Measurements from ENCODE around the gene SLC22A31. TPM values are rescaled to one million over a fixed set of nuclear protein-coding genes. Genes with fewer than 3 reads are reported as not detected.

SLC22A31 gene
- total and polyA plus RNA-seq, 9 of the 15 experiments (the other 6 are each of a cell fraction or from before 2014, with no cell fraction given) = 0.29 to 2.2 (median 0.47) TPM; not detected in 3

DNA sequence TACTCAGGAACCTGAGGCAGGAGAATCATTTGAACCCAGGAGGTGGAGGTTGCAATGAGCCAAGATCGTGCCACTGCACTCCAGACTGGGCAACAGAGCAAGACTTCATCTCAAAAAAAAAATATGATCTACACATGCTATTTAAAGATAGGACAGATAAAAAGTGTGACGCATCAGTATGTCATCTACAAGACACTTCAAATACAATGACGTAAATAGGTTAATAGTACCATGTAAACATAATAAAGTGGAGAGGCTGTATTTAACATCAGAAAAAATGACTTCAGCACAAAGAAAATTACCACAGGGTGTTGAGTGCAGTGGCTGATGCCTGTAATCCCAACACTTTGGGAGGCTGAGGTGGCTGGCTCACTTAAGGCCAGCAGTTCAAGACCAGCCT is 37.4 kb upstream of the SLC22A31 start:
- ATAC-seq (no peak), FAIRE-seq (no peak), DNase-seq (ENCODE audit: extremely low read depth in 1 of 4, low spot score in 3 of 4) (no peak)
- Histone ChIP-seq H3K4me3 (no peak overlapping the region), H3K79me2 (ENCODE audit: control insufficient read depth, insufficient read depth, low read length) (peaks cover 7% of the 10 kb centered on the region), H3K27me3 (ENCODE audit: control insufficient read depth in 2 of 2, insufficient read depth in 2 of 2, low read length in 2 of 2) (no peaks in the 10 kb centered on the region), H3K9me3 (replicated peaks; ENCODE audit: control insufficient read depth, insufficient read depth, low read depth, low read length) (peaks cover 16% of the 10 kb centered on the region), H3K9me1 (ENCODE audit: control insufficient read depth, insufficient read depth, low read length) (no peaks in the 10 kb centered on the region), H3K27ac (ENCODE audit: extremely low read depth, low read depth, low read length) (no peak overlapping the region), H3K9ac (ENCODE audit: insufficient read depth in 1 of 2, low read depth in 2 of 2, low read length in 2 of 2) (no peak overlapping the region), H3K4me1 (replicated peaks in 1 of 2; ENCODE audit: control insufficient read depth in 2 of 2, insufficient read depth in 2 of 2, low read length in 2 of 2) (peaks cover 0 to 20% of the 10 kb centered on the region in 2 experiments; a peak in 2 of 5 replicates), H3K4me2 (ENCODE audit: insufficient read depth, low read length) (no peak overlapping the region), H3K36me3 (ENCODE audit: control insufficient read depth, insufficient read depth, low read length) (peaks cover 15% of the 10 kb centered on the region; the same call in 2 of the 3 replicates), H4K20me1 (replicated peaks; ENCODE audit: control insufficient read depth, insufficient read depth, low read length) (no peaks in the 10 kb centered on the region), H2AFZ (ENCODE audit: low read depth, low read length) (no peak overlapping the region)
- in situ Hi-C loops (cut with MboI) = no loop called here
- TF ChIP-seq HNRNPK (IDR thresholded peaks at IDR 0.05; ENCODE audit: low read depth, low read length, poor library complexity, severe bottlenecking) (no peak), ZNF121 (CRISPR knock-in tag; conservative IDR thresholded peaks at IDR 0.05) (0 out of 2 replicates have a peak, but pooled peaks have one; percentile 28)
- no TSS peak for BruUV-seq (replicated peaks)
- ChIA-PET POLR2A (interaction anchor here (0.6 kb wide), 1 partner anchor 423 kb away, joined by 3 read pairs; no protein-coding TSS in a partner anchor), CTCF (ENCODE audit: low intra/inter-chr PET ratio) (no interaction called here)
- WGBS (ENCODE audit: insufficient coverage, low coverage, missing lambda C conversion rate) = 51% methylated on average over 3 of the region's 3 CpGs
- intact Hi-C loops (cut with micrococcal nuclease) = no loop called here

DNA sequence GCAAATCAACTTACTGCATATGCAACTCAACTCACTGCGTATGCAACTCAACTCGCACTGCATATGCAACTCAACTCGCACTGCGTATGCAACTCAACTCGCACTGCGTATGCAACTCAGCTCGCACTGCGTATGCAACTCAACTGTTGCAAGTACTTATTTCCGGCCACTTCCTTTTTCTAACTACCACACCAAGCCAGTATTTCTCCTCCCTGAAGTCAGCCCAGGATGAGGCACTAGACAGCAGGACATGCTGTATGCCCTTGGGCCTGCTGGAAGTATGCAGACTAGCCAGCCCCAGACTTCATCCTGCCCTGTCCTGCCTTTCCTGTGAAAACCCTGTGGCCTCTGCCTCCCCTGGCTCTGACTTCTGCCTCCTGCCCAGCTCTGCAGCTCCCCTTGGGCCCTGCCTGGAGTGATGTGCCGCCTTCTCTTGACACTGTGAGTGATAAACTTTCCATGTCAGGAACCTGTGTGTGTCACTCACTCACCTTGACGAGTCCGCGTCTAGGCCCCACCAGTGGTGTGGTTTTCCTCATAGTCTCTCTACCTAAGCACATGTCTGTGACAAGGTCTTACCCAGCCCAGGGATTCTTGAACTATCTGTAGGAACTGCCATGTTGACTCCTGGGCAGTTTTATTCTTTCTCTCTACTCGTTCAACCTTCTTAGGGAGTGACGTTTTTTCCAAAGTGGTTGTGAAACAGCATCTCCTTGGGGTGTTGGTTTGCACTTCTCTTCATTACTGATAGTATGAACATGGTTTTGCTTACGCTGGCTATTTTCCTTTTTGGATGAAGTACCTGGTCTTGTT is 33.5 kb upstream of the SLC22A31 start:
- H3K79me2 ChIP-seq (ENCODE audit: control insufficient read depth, insufficient read depth, low read length) = no peaks in the 10 kb centered on the region
- in situ Hi-C loops (cut with MboI) (no loop called here), intact Hi-C loops (cut with micrococcal nuclease) (no loop called here)
- BruUV-seq (replicated peaks) = no TSS peak
- WGBS (ENCODE audit: insufficient coverage, low coverage, missing lambda C conversion rate) = 96% methylated on average over 16 of the region's 16 CpGs
- H3K9ac ChIP-seq (ENCODE audit: insufficient read depth in 1 of 2, low read depth in 2 of 2, low read length in 2 of 2) = no peak overlapping the region
- no peak overlapping the region for H3K27ac ChIP-seq (ENCODE audit: extremely low read depth, low read depth, low read length)
- no peak overlapping the region for H3K4me2 ChIP-seq (ENCODE audit: insufficient read depth, low read length)
- FAIRE-seq (no peak), DNase-seq (ENCODE audit: extremely low read depth in 1 of 4, low spot score in 3 of 4) (no peak), ATAC-seq (no peak)
- H3K27me3 ChIP-seq (ENCODE audit: control insufficient read depth in 2 of 2, insufficient read depth in 2 of 2, low read length in 2 of 2) = no peaks in the 10 kb centered on the region
- no peaks in the 10 kb centered on the region for H3K9me1 ChIP-seq (ENCODE audit: control insufficient read depth, insufficient read depth, low read length)
- H3K4me1 ChIP-seq (replicated peaks in 1 of 2; ENCODE audit: control insufficient read depth in 2 of 2, insufficient read depth in 2 of 2, low read length in 2 of 2) = no peaks in the 10 kb centered on the region
- no peak overlapping the region for H3K4me3 ChIP-seq
- peaks cover 36% of the 10 kb centered on the region for H3K9me3 ChIP-seq (replicated peaks; ENCODE audit: control insufficient read depth, insufficient read depth, low read depth, low read length)
- H3K36me3 ChIP-seq (ENCODE audit: control insufficient read depth, insufficient read depth, low read length) = peaks cover 51% of the 10 kb centered on the region
- no peak overlapping the region for H2AFZ ChIP-seq (ENCODE audit: low read depth, low read length)
- ChIA-PET POLR2A (no interaction called here), CTCF (ENCODE audit: low intra/inter-chr PET ratio) (no interaction called here)
- no peaks in the 10 kb centered on the region for H4K20me1 ChIP-seq (replicated peaks; ENCODE audit: control insufficient read depth, insufficient read depth, low read length)
- no peak for TF ChIP-seq HCFC1 (IDR thresholded peaks at IDR 0.05; ENCODE audit: low read depth, low read length)
- TF ChIP-seq, protein P1, sequence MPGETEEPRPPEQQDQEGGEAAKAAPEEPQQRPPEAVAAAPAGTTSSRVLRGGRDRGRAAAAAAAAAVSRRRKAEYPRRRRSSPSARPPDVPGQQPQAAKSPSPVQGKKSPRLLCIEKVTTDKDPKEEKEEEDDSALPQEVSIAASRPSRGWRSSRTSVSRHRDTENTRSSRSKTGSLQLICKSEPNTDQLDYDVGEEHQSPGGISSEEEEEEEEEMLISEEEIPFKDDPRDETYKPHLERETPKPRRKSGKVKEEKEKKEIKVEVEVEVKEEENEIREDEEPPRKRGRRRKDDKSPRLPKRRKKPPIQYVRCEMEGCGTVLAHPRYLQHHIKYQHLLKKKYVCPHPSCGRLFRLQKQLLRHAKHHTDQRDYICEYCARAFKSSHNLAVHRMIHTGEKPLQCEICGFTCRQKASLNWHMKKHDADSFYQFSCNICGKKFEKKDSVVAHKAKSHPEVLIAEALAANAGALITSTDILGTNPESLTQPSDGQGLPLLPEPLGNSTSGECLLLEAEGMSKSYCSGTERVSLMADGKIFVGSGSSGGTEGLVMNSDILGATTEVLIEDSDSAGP (CRISPR knock-in tag; IDR thresholded peaks at IDR 0.05) = no peak
- TF ChIP-seq, protein P2, sequence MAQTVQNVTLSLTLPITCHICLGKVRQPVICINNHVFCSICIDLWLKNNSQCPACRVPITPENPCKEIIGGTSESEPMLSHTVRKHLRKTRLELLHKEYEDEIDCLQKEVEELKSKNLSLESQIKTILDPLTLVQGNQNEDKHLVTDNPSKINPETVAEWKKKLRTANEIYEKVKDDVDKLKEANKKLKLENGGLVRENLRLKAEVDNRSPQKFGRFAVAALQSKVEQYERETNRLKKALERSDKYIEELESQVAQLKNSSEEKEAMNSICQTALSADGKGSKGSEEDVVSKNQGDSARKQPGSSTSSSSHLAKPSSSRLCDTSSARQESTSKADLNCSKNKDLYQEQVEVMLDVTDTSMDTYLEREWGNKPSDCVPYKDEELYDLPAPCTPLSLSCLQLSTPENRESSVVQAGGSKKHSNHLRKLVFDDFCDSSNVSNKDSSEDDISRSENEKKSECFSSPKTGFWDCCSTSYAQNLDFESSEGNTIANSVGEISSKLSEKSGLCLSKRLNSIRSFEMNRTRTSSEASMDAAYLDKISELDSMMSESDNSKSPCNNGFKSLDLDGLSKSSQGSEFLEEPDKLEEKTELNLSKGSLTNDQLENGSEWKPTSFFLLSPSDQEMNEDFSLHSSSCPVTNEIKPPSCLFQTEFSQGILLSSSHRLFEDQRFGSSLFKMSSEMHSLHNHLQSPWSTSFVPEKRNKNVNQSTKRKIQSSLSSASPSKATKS (CRISPR knock-in tag; IDR thresholded peaks at IDR 0.05) = no peak
